HepG2 (cell line): ENCODE data around the gene PRKAG3.

Source experiments
- CEBPB ChIP-seq: IDR thresholded peaks from 2 replicates; pipeline ENCODE4 v1.6.1; 2011; ENCODE audit warnings: low read depth, low read length, improper control_type of control experiment, borderline replicate concordance
- KDM4B ChIP-seq: sonication (generic); formaldehyde crosslinking; IDR thresholded peaks from 2 replicates; pipeline ENCODE4 v1.4.0; 2020; ENCODE audit warnings: missing genetic modification reagents
- POLR2A ChIP-seq, 2 experiments: IDR thresholded peaks; 2 replicates each; pipeline ENCODE4 v1.6.1; 2011; ENCODE audit warnings: low read depth in 2 of 2, low read length in 2 of 2, mild to moderate bottlenecking in 1 of 2, moderate library complexity in 1 of 2; ENCODE audit not compliant: insufficient read depth in 1 of 2
- POLR2AphosphoS2 ChIP-seq: IDR thresholded peaks from 2 replicates; pipeline ENCODE4 v1.6.1; 2011; ENCODE audit warnings: low read depth, low read length, improper control_type of control experiment
- RAD21 ChIP-seq: fragments of 450-650 bp; formaldehyde crosslinking; IDR thresholded peaks from 2 replicates; pipeline ENCODE4 v1.5.0; 2020; ENCODE audit warnings: mild to moderate bottlenecking
- SMC3 ChIP-seq: IDR thresholded peaks from 2 replicates; pipeline ENCODE4 v1.6.1; 2011; ENCODE audit warnings: low read length, improper control_type of control experiment
- SNAI1 ChIP-seq: sonication (generic); formaldehyde crosslinking; IDR thresholded peaks from 2 replicates; pipeline ENCODE4 v1.5.0; 2020; ENCODE audit warnings: mild to moderate bottlenecking, missing genetic modification reagents, borderline replicate concordance
- ZBTB21 ChIP-seq: sonication (generic); formaldehyde crosslinking; IDR thresholded peaks from 2 replicates; pipeline ENCODE4 v1.4.0; 2020; ENCODE audit warnings: missing genetic modification reagents
- ZNF879 ChIP-seq: sonication (generic); formaldehyde crosslinking; IDR thresholded peaks from 2 replicates; pipeline ENCODE4 v1.8.1; 2023; ENCODE audit warnings: missing genetic modification reagents
- TF ChIP-seq, protein P1 (sequence below): sonication (generic); formaldehyde crosslinking; IDR thresholded peaks from 2 replicates; pipeline ENCODE4 v1.5.0; 2020; ENCODE audit warnings: mild to moderate bottlenecking, missing genetic modification reagents, moderate library complexity
- TF ChIP-seq, protein P2 (sequence below): sonication (generic); formaldehyde crosslinking; IDR thresholded peaks from 2 replicates; pipeline ENCODE4 v1.4.0; 2020; ENCODE audit warnings: missing genetic modification reagents

DNA sequence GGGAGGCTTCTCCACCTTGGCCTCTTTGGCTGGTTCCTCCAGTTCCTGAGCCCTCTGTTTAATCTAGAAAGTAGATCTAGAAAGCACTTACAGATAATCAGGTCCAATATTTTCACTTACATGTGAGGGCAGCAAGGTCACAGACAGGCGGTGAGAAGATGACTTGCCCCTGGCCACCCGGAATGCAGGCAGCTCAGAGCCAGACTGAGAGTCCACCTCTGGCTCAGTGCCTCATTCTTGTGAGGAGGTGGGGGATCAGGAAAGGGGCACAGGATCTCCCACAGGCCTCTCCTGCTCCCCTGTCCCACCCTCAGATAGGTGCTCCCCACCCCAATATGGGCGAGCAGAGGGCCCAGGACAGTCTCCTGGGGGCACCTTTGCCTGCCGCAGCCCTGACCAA, 33.8 kb upstream of the PRKAG3 start:
- no peak for TF ChIP-seq POLR2A (IDR thresholded peaks at IDR 0.05; ENCODE audit: insufficient read depth in 1 of 2, low read depth in 2 of 2, low read length in 2 of 2)
- TF ChIP-seq, protein P1, sequence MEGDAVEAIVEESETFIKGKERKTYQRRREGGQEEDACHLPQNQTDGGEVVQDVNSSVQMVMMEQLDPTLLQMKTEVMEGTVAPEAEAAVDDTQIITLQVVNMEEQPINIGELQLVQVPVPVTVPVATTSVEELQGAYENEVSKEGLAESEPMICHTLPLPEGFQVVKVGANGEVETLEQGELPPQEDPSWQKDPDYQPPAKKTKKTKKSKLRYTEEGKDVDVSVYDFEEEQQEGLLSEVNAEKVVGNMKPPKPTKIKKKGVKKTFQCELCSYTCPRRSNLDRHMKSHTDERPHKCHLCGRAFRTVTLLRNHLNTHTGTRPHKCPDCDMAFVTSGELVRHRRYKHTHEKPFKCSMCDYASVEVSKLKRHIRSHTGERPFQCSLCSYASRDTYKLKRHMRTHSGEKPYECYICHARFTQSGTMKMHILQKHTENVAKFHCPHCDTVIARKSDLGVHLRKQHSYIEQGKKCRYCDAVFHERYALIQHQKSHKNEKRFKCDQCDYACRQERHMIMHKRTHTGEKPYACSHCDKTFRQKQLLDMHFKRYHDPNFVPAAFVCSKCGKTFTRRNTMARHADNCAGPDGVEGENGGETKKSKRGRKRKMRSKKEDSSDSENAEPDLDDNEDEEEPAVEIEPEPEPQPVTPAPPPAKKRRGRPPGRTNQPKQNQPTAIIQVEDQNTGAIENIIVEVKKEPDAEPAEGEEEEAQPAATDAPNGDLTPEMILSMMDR (CRISPR knock-in tag): no peak
- TF ChIP-seq SNAI1 (CRISPR knock-in tag): no peak
- TF ChIP-seq ZNF879 (CRISPR knock-in tag): no peak
- no peak for TF ChIP-seq SMC3
- no peak for TF ChIP-seq RAD21 (CRISPR knock-in tag)
- TF ChIP-seq ZBTB21 (CRISPR knock-in tag): no peak
- TF ChIP-seq CEBPB: no peak
- TF ChIP-seq KDM4B (CRISPR knock-in tag): no peak
- TF ChIP-seq, protein P2, sequence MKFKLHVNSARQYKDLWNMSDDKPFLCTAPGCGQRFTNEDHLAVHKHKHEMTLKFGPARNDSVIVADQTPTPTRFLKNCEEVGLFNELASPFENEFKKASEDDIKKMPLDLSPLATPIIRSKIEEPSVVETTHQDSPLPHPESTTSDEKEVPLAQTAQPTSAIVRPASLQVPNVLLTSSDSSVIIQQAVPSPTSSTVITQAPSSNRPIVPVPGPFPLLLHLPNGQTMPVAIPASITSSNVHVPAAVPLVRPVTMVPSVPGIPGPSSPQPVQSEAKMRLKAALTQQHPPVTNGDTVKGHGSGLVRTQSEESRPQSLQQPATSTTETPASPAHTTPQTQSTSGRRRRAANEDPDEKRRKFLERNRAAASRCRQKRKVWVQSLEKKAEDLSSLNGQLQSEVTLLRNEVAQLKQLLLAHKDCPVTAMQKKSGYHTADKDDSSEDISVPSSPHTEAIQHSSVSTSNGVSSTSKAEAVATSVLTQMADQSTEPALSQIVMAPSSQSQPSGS (CRISPR knock-in tag): no peak
- TF ChIP-seq POLR2AphosphoS2: no peak
